Measurements from ENCODE around the gene ALDH3B2.

GRCh38 chr11:67639438-67639859 is 35.0 kb downstream of the ALDH3B2 start, which contains the start of gene TBX10:
- no peak for TF ChIP-seq CTCF (conservative IDR thresholded peaks at IDR 0.05; ENCODE audit: low read length)
- TF ChIP-seq EZH2phosphoT487 (IDR thresholded peaks at IDR 0.05; ENCODE audit: borderline replicate concordance, low read depth, low read length): no peak

Data from OCI-LY7 (cell line).